Measurements from ENCODE around the gene MPDZ. TPM values are rescaled to one million over a fixed set of nuclear protein-coding genes. Genes with fewer than 3 reads are reported as not detected.

MPDZ gene
- total RNA-seq, 4 donors from 2014 or later: 53.7 to 83.5 (median 62.8) TPM

DNA sequence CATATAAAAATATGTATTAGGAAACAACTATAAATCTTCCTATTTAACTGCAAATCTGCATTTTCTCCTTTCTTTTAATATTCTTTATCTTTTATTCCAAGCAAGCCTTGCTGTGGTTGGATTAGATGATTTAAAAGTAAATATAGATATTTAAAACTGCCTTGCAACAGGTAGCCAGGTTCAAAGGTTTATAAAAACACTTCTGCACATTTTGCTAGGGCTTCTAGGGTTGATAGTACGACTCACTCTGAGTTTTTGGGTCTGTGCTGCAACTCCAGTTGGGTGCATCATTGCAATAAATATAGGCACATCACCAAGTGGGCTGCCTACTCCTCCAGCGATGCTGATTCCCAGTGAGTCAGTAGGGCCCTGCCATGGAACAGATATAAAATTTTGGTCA lies 167.7 kb downstream of the MPDZ start:
- DNase-seq (ENCODE audit: low spot score in 2 of 2): no peak
- H3K27me3 ChIP-seq: no peaks in the 10 kb centered on the region
- H3K36me3 ChIP-seq: peaks cover 0 to 47% (median 0%) of the 10 kb centered on the region in 3 donors
- no peaks in the 10 kb centered on the region for H3K9me3 ChIP-seq
- H3K27ac ChIP-seq: no peak overlapping the region
- 92 to 98% methylated on average over 2 of the region's 2 CpGs for WGBS, 2 donors
- TF ChIP-seq, protein P1, sequence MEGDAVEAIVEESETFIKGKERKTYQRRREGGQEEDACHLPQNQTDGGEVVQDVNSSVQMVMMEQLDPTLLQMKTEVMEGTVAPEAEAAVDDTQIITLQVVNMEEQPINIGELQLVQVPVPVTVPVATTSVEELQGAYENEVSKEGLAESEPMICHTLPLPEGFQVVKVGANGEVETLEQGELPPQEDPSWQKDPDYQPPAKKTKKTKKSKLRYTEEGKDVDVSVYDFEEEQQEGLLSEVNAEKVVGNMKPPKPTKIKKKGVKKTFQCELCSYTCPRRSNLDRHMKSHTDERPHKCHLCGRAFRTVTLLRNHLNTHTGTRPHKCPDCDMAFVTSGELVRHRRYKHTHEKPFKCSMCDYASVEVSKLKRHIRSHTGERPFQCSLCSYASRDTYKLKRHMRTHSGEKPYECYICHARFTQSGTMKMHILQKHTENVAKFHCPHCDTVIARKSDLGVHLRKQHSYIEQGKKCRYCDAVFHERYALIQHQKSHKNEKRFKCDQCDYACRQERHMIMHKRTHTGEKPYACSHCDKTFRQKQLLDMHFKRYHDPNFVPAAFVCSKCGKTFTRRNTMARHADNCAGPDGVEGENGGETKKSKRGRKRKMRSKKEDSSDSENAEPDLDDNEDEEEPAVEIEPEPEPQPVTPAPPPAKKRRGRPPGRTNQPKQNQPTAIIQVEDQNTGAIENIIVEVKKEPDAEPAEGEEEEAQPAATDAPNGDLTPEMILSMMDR (IDR thresholded peaks at IDR 0.05): no peak
- TF ChIP-seq EP300 (IDR thresholded peaks at IDR 0.05) (no peak), POLR2A (IDR thresholded peaks at IDR 0.05) (no peak)
- H3K4me3 ChIP-seq: no peak overlapping the region
- peaks cover 0 to 6% (median 0%) of the 10 kb centered on the region in 4 donors for H3K4me1 ChIP-seq

DNA sequence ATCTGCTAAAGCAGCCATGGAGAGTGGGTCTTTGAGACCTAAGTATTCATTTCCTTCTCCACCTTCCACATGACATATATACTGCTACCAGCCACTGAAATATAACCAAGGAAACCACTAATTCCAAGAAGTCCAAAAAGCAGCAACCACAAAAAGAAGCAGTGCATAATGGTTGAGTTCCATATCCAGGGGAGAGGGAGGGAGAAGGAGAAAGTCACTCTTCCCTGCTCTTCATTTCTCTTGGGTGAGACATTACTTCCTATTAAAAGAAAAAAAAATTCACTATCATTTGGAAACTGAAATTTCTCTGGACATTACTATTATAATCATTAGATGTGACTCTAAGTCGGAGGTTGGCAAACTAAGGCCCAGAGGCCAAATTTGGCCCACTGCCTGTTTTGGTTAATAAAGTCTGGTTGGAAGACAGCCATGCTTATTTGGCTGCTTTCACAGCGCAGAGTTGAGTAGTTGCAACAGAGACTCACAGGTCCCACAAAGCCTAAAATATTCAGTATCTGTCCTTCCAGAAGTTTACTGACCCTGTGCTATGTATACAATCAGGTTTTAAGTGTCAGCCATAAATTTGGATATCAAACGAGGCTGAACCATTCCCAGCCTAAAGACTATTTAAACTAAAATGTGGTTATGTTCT lies 168.6 kb downstream of the MPDZ start:
- Histone ChIP-seq H3K27me3 (no peaks in the 10 kb centered on the region), H3K4me1 (peaks cover 0 to 6% (median 0%) of the 10 kb centered on the region in 4 donors), H3K27ac (no peak overlapping the region), H3K36me3 (peaks cover 0 to 56% (median 0%) of the 10 kb centered on the region in 3 donors), H3K4me3 (no peak overlapping the region), H3K9me3 (no peaks in the 10 kb centered on the region)
- DNase-seq (ENCODE audit: low spot score in 2 of 2): peak in 1 of 2 donors; percentile 31
- TF ChIP-seq POLR2A (IDR thresholded peaks at IDR 0.05) (no peak), EP300 (IDR thresholded peaks at IDR 0.05) (no peak)
- TF ChIP-seq, protein P1 (IDR thresholded peaks at IDR 0.05): no peak
- 11 to 29% methylated on average over 3 of the region's 3 CpGs for WGBS, 2 donors

DNA sequence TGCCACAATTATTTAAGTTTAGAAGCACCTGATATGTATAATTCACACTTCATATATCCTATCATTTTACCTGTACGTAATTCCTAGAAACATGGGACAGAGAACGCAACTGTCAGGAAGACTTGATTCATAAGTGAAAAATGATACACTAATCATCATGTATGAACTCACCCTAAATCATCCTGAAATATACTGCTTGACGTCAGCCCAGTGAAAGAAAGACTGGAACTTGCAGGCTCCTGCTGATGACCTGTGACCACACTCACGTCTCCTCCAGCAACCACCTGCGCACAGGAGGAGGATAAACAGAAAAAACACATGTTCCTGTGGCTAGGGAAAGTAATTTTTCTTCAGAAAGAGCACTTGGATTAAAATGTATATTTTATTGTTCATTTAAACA lies 169.7 kb downstream of the MPDZ start:
- H3K36me3 ChIP-seq: peaks cover 0 to 59% (median 0%) of the 10 kb centered on the region in 3 donors

DNA sequence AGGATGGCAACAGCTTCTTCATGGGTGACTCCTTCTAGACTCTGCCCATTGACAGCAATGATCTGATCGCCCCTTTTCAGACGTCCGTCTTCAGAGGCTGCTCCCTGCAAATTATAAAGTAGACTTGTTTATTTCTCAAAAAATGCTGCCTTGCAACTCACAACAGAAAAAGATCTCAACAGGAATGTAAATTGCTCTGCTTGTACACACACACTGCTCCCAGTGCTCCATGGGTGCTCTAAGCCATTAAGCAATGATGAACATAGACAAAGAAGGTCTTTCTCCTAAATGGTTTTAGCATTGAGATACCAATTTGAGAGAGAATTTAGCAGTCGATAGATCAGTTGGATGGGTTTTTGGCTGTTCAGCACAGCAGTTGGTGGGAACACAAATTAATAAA lies 172.5 kb downstream of the MPDZ start:
- no peak for DNase-seq (ENCODE audit: low spot score in 2 of 2)
- H3K4me3 ChIP-seq: no peak overlapping the region
- H3K9me3 ChIP-seq: no peaks in the 10 kb centered on the region
- H3K4me1 ChIP-seq: peaks cover 0 to 6% (median 0%) of the 10 kb centered on the region in 4 donors
- H3K27me3 ChIP-seq: no peaks in the 10 kb centered on the region
- peaks cover 0 to 71% (median 0%) of the 10 kb centered on the region in 3 donors for H3K36me3 ChIP-seq
- no peak for TF ChIP-seq EP300 (IDR thresholded peaks at IDR 0.05)
- TF ChIP-seq, protein P1 (IDR thresholded peaks at IDR 0.05): no peak
- TF ChIP-seq POLR2A (IDR thresholded peaks at IDR 0.05): no peak
- 56 to 63% methylated on average over 4 of the region's 4 CpGs for WGBS, 2 donors
- no peak overlapping the region for H3K27ac ChIP-seq

More for the DNA sequence above, 169.7 kb downstream of the MPDZ start:
- no peak overlapping the region for H3K4me3 ChIP-seq
- TF ChIP-seq, protein P1 (IDR thresholded peaks at IDR 0.05): no peak
- TF ChIP-seq POLR2A (IDR thresholded peaks at IDR 0.05): no peak
- no peak for TF ChIP-seq EP300 (IDR thresholded peaks at IDR 0.05)
- H3K27ac ChIP-seq: no peak overlapping the region
- WGBS, 2 donors: 88 to 89% methylated on average over 5 of the region's 5 CpGs
- no peaks in the 10 kb centered on the region for H3K27me3 ChIP-seq
- H3K4me1 ChIP-seq: peaks cover 0 to 6% (median 0%) of the 10 kb centered on the region in 4 donors
- DNase-seq (ENCODE audit: low spot score in 2 of 2): no peak
- H3K9me3 ChIP-seq: no peaks in the 10 kb centered on the region

DNA sequence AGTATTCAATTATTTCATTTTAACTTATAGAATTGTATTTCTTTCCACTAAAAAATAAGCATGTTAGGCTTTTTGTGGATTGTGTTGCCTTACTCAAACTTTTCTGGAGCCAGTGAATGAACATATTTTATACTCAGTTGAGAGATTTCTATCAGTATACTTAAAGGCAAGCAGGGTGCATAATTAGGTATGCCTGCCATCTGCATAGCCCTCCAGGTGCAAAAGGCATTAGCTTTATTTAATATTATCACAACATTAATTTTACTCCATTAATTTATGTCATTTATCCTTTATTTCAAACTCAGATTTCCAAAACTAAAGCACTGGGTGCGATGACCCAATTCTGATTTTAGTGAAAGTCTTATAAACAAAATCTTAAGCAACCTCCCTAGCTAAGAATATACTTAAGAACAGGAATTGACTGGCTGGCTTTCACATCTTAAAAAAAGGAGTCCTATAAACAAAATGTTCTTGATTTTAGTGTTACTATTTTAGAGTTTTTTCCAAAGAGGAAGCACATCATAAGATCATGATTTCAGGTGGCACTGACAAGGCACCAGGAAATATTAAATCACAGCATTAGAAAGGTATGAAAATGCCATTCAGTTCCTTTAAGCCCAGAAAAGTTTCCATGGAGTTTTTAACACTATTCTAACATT lies 178.4 kb downstream of the MPDZ start:
- Histone ChIP-seq H3K4me1 (no peaks in the 10 kb centered on the region), H3K27ac (no peak overlapping the region), H3K9me3 (no peaks in the 10 kb centered on the region), H3K4me3 (no peak overlapping the region), H3K36me3 (peaks cover 0 to 38% (median 0%) of the 10 kb centered on the region in 3 donors), H3K27me3 (no peaks in the 10 kb centered on the region)
- TF ChIP-seq EP300 (IDR thresholded peaks at IDR 0.05) (no peak), POLR2A (IDR thresholded peaks at IDR 0.05) (no peak)
- TF ChIP-seq, protein P1 (IDR thresholded peaks at IDR 0.05): no peak
- 87 to 92% methylated on average over 1 of the region's 1 CpG for whole genome bisulfite sequencing, 2 donors
- DNase-seq (ENCODE audit: low spot score in 2 of 2): no peak
